MV-4-11 (cell line): ENCODE data around the gene RHOBTB3.
"Not testable (repeated sequence)": the region's sequence is repeated elsewhere in the genome, so short reads cannot be mapped to it uniquely, and the experiment has no call there.

Experiments
- DNase-seq: peaks from one replicate; lab custom pipeline; 2025; lab: John Stamatoyannopoulos, UW

Gene RHOBTB3

GRCh38 chr5:95730730-95731570 lies at the start of gene RHOBTB3:
Gene RHOBTB3, plus strand, starts transcription at chr5:95731336. Its CDS starts 347 bp downstream, at chr5:95731683.
- DNase-seq, result peak; percentile 30

- DNase-seq, result no peak
These were observed 48.2 kb upstream of the RHOBTB3 start, which contains the start of gene SPATA9 for GRCh38 chr5:95682891-95683290. Gene SPATA9, minus strand, starts transcription at chr5:95682991. Its CDS starts 137 bp downstream, at chr5:95682854.

GRCh38 chr5:95684361-95684760 lies 46.8 kb upstream of the RHOBTB3 start:
- no peak for DNase-seq

GRCh38 chr5:95686651-95687050 lies 44.5 kb upstream of the RHOBTB3 start:
- DNase-seq, result no peak

- DNase-seq, result no peak
These were observed 41.5 kb upstream of the RHOBTB3 start for GRCh38 chr5:95689680-95690079.

GRCh38 chr5:95690333-95690732 lies 40.8 kb upstream of the RHOBTB3 start:
- DNase-seq, result no peak

GRCh38 chr5:95697781-95698681 lies 33.1 kb upstream of the RHOBTB3 start:
- no peak for DNase-seq

GRCh38 chr5:95699337-95699736 lies 31.8 kb upstream of the RHOBTB3 start:
- no peak for DNase-seq

GRCh38 chr5:95701074-95701473 lies 30.1 kb upstream of the RHOBTB3 start:
- no peak for DNase-seq

GRCh38 chr5:95704150-95704549 lies 27.0 kb upstream of the RHOBTB3 start:
- DNase-seq, result no peak

- not testable (repeated sequence) for DNase-seq
These were observed 24.9 kb upstream of the RHOBTB3 start for GRCh38 chr5:95706196-95706595.

- no peak for DNase-seq
These were observed 24.1 kb upstream of the RHOBTB3 start for GRCh38 chr5:95707055-95707454.

GRCh38 chr5:95707534-95708188 lies 23.5 kb upstream of the RHOBTB3 start:
- DNase-seq, result not testable (repeated sequence)

- no peak for DNase-seq
These were observed 22.3 kb upstream of the RHOBTB3 start for GRCh38 chr5:95708876-95709275.

GRCh38 chr5:95709967-95710650 lies 21.0 kb upstream of the RHOBTB3 start:
- DNase-seq, result no peak

GRCh38 chr5:95710651-95711500 lies 20.3 kb upstream of the RHOBTB3 start:
- not testable (repeated sequence) for DNase-seq

- no peak for DNase-seq
These were observed 19.4 kb upstream of the RHOBTB3 start for GRCh38 chr5:95711501-95712346.

- no peak for DNase-seq
These were observed 18.7 kb upstream of the RHOBTB3 start for GRCh38 chr5:95712347-95712958.

- DNase-seq, result not testable (repeated sequence)
These were observed 17.9 kb upstream of the RHOBTB3 start for GRCh38 chr5:95713246-95713645.
